Fibroblast of pulmonary artery (primary cell): Measurements from ENCODE around the gene COX4I1.
A peak's percentile ranks its signal among the peaks of the same experiment; 100 is the strongest.

ENCODE experiments used
- DNase-seq: peaks from one replicate; pipeline ENCODE4 v3.0.0-alpha.2; 2010; ENCODE audit warnings: low read depth
- H3K4me3 ChIP-seq: replicated peaks from 2 replicates; pipeline ENCODE4 v1.5.1; 2011; ENCODE audit warnings: low read depth, mild to moderate bottlenecking, control low read depth, low read length, moderate library complexity
- TF ChIP-seq, protein P1 (sequence below): IDR thresholded peaks from 2 replicates; pipeline ENCODE4 v1.5.1; 2011; ENCODE audit warnings: mild to moderate bottlenecking, control low read depth, low read length, inconsistent platforms; ENCODE audit errors: missing control alignments

The COX4I1 gene

DNA sequence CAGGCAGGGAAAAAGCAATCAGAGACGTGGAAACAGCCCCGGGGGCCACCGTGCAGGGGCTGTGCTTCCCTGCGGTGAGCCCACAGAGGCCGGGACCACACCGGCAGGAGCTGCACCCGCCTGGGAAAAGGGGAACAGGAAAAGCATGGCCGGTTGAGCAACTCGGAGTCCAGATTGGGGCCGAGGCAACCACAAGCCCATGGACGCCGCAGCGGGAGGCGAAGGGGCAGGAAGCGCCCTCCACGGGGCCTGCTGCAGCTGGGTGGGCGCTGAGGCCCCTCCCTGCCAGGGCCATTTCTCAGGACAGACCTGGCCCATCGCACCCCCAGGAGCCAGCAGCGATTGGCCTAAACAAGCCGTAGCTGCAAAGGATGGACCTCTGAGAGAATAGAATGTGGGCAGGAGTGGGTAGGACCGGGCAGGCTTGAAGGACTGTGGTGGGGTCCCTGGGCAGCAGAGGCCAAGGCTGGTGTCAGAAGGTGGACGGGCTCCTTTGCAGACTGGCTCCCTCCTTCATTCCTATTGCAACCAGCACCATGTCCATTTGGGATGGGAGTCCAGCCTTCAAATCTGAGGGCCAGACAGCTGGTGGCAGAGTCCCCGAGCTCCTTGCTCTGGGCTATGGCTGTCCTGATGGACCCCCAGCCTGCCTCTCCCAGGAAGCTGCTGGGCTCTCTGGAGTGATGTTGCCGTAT lies 30.4 kb downstream of the COX4I1 start:
- H3K4me3 ChIP-seq: no peak overlapping the region
- DNase-seq: no peak
- TF ChIP-seq, protein P1, sequence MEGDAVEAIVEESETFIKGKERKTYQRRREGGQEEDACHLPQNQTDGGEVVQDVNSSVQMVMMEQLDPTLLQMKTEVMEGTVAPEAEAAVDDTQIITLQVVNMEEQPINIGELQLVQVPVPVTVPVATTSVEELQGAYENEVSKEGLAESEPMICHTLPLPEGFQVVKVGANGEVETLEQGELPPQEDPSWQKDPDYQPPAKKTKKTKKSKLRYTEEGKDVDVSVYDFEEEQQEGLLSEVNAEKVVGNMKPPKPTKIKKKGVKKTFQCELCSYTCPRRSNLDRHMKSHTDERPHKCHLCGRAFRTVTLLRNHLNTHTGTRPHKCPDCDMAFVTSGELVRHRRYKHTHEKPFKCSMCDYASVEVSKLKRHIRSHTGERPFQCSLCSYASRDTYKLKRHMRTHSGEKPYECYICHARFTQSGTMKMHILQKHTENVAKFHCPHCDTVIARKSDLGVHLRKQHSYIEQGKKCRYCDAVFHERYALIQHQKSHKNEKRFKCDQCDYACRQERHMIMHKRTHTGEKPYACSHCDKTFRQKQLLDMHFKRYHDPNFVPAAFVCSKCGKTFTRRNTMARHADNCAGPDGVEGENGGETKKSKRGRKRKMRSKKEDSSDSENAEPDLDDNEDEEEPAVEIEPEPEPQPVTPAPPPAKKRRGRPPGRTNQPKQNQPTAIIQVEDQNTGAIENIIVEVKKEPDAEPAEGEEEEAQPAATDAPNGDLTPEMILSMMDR: no peak

DNA sequence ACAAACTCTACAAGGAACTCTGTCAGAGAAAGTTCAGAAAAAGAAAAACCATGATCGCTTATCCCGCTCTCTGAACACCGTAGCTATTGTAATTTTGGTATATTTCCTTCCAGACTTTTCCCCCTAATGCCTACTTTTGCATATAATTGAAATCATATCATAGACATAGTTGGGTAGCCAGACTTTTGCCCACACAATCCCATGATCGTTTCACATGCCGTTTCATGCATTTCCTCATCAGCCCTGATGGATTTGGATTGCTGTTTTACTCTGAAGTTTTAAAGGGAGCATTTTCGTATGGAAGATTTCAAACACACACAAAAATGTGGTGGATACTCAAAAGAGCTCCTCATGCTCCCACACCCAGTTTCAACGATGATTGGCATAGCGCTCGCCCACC lies 31.3 kb downstream of the COX4I1 start:
- no peak overlapping the region for H3K4me3 ChIP-seq
- no peak for DNase-seq
- TF ChIP-seq, protein P1: no peak

- DNase-seq: no peak
- TF ChIP-seq, protein P1: no peak
- no peak overlapping the region for H3K4me3 ChIP-seq
Observed at GRCh38 chr16:85832570-85833218, 33.2 kb downstream of the COX4I1 start.

DNA sequence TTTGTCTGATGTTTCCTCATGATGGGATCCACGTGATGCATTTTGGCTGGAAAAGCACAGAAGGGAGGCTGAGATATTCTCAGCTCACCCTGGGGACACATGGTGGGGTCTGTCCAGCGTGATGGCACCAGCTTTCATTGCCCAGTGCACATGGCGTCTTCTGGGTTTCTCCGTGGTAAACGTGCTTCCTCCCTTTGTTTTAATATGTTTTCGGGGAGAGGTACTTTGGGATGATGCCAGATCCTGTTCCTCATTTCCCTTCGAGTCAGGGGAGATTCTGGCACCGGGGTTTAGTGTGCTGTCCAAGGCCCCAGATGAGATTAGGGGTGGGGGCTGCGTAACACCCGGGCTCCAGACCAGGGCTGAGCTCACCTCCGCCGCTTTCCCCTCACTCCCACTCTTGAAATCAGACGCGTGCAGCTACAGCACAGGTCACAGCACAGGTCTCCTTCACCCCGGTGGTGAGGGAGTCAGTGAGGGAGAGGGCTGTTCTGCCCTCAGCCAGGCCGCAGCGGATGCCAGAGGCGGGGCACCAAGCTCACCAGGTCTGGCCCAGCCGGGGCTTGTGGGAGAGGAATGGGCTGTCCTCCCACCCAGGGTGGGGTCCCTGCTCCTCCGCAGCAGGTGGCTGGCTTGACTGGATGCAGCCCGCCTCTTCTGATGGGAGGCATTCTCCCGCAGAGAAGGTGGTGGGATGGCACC lies 33.9 kb downstream of the COX4I1 start:
- no peak overlapping the region for H3K4me3 ChIP-seq
- DNase-seq: peak; percentile 7
- TF ChIP-seq, protein P1: no peak

DNA sequence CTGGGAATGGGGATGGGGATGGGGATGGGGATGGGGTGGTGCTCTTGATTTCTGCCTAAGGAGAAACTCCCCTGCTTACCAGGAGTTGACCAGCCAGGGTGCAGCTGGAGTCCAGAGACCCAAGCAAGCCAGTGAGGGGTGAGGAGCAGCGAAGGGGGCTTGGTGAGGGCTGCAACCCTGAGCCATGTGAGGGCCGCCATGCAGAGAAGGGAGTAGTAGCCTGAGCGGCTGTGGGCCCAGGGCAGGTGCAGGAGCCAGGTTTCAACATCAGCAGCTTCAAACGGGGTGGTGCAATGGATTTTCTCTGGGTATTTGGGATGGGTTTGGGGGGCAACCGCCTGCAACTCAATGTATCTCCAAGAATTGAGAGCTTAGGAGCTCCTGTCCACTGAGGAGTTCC lies 35.2 kb downstream of the COX4I1 start:
- DNase-seq: no peak
- TF ChIP-seq, protein P1: no peak
- no peak overlapping the region for H3K4me3 ChIP-seq

- no peak for DNase-seq
- no peak overlapping the region for H3K4me3 ChIP-seq
- TF ChIP-seq, protein P1: no peak
Observed at GRCh38 chr16:85835227-85835751, 35.8 kb downstream of the COX4I1 start.
